NCI-H1694 (cell line): Measurements from ENCODE around the gene MSI1.

ENCODE experiments used
- DNase-seq: peaks from one replicate; lab custom pipeline; 2025; lab: John Stamatoyannopoulos, UW

The MSI1 gene

GRCh38 chr12:120376934-120377572 is 8.1 kb upstream of the MSI1 start:
- no peak for DNase-seq

- DNase-seq = no peak
Observed at GRCh38 chr12:120376416-120376815, 7.5 kb upstream of the MSI1 start.

GRCh38 chr12:120376009-120376408 is 7.0 kb upstream of the MSI1 start:
- no peak for DNase-seq

- DNase-seq = no peak
Observed at GRCh38 chr12:120373683-120374082, 4.7 kb upstream of the MSI1 start.

GRCh38 chr12:120370343-120371243 is 1.6 kb upstream of the MSI1 start:
- DNase-seq = no peak

- DNase-seq = no peak
Observed at GRCh38 chr12:120369603-120370342, 809 bp upstream of the MSI1 start.

GRCh38 chr12:120367924-120368788 is 808 bp downstream of the MSI1 start:
- no peak for DNase-seq

GRCh38 chr12:120367233-120367923 is 1.6 kb downstream of the MSI1 start:
- DNase-seq = peak; percentile 22

GRCh38 chr12:120366845-120367232 is 2.1 kb downstream of the MSI1 start:
- DNase-seq = no peak

- DNase-seq = no peak
Observed at GRCh38 chr12:120366341-120366705, 2.6 kb downstream of the MSI1 start.

- DNase-seq = no peak
Observed at GRCh38 chr12:120365675-120366340, 3.2 kb downstream of the MSI1 start.

- no peak for DNase-seq
Observed at GRCh38 chr12:120364487-120364886, 4.5 kb downstream of the MSI1 start.

GRCh38 chr12:120363274-120363855 is 5.6 kb downstream of the MSI1 start:
- peak; percentile 39 for DNase-seq

GRCh38 chr12:120362516-120363273 is 6.3 kb downstream of the MSI1 start:
- no peak for DNase-seq

GRCh38 chr12:120361506-120362208 is 7.3 kb downstream of the MSI1 start:
- peak; percentile 20 for DNase-seq

GRCh38 chr12:120359128-120359527 is 9.8 kb downstream of the MSI1 start:
- no peak for DNase-seq

- DNase-seq = no peak
Observed at GRCh38 chr12:120358412-120359100, 10.4 kb downstream of the MSI1 start.

GRCh38 chr12:120357104-120357503 is 11.9 kb downstream of the MSI1 start:
- no peak for DNase-seq
